ENCODE data around the gene ENAH.
A peak's percentile ranks its signal among the peaks of the same experiment; 100 is the strongest.

ENAH gene

DNA sequence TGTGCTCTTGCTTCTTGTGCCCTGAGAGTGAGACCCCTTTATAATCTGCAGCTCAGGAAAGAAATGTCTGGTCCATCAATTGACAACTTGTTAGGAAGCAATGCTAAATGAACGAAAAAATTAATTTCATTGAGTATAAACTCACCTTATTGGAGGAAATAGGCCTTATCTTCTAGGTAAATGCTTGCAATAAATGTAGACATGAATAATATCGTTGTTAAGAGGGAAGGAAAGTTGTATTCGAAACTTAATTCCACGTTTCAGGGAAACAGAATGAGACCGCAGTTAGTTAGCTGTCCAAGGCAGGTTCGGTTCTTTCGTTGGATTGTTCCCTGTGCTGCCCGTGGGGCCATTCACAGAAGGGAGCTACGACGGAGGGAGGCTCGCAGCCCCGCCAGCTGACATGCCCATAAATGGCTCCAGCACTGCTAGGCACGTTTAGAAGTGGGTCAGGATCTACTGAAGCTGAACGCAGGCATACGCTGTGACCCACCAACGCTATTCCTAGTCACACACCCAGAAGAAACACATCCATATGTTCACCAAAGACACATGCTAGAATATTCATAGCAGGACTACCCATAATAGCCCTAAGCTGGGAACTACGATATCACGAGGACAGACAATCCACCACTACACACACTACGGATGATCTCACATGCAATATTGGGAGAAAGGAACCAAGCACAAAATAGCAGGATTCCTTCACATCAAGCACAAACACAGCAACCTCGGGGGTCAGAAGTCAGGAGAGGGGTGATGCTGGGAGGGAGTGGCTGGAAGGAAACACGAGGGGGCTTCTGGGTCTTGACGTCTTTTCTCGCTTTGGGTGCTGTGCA lies 168.9 kb downstream of the ENAH start:
- Histone ChIP-seq H2AK5ac (ENCODE audit: low read length, severe bottlenecking) (no peak overlapping the region), H3K4me1 (ENCODE audit: control insufficient read depth, insufficient read depth, low read depth, low read length) (peaks cover 2% of the 10 kb centered on the region), H3K23ac (ENCODE audit: low read length in 2 of 2) (no peak overlapping the region), H3K4ac (ENCODE audit: low read depth in 1 of 2, low read length in 2 of 2) (no peak overlapping the region), H3K9ac (ENCODE audit: low read length) (no peak overlapping the region), H3K4me2 (ENCODE audit: low read length, poor library complexity, severe bottlenecking) (no peak overlapping the region), H3K14ac (ENCODE audit: low read length in 2 of 2) (no peak overlapping the region), H4K8ac (ENCODE audit: low read length) (no peak overlapping the region), H2BK15ac (ENCODE audit: low read depth, poor library complexity, severe bottlenecking) (no peak overlapping the region), H2BK12ac (ENCODE audit: low read length in 2 of 2) (no peak overlapping the region), H2BK120ac (ENCODE audit: low read depth, low read length) (no peak overlapping the region), H4K91ac (ENCODE audit: low read length) (no peak overlapping the region), H3K79me1 (replicated peaks; ENCODE audit: low read length, poor library complexity, severe bottlenecking) (no peaks in the 10 kb centered on the region), H3K18ac (ENCODE audit: low read depth in 1 of 2, low read length in 2 of 2) (no peak overlapping the region), H3K4me3 (ENCODE audit: insufficient read depth in 1 of 2, low read depth in 1 of 2, low read length in 2 of 2) (no peak overlapping the region), H3K9me3 (ENCODE audit: control insufficient read depth, low read length) (no peaks in the 10 kb centered on the region), H2AFZ (ENCODE audit: low read depth, low read length) (no peak overlapping the region), H3K27ac (ENCODE audit: low read length, poor library complexity, severe bottlenecking) (no peak overlapping the region), H2BK5ac (ENCODE audit: low read depth, low read length, poor library complexity, severe bottlenecking) (no peak overlapping the region), H3K27me3 (ENCODE audit: control insufficient read depth in 1 of 2, insufficient read depth in 1 of 2, low read length in 2 of 2) (peaks cover 10 to 48% of the 10 kb centered on the region in 2 experiments), H3K36me3 (ENCODE audit: control insufficient read depth in 1 of 2, insufficient read depth in 2 of 2, low read depth in 1 of 2, low read length in 2 of 2) (no peaks in the 10 kb centered on the region)
- whole genome bisulfite sequencing, result 88% methylated on average over 19 of the region's 23 CpGs
- DNase-seq, result no peak

DNA sequence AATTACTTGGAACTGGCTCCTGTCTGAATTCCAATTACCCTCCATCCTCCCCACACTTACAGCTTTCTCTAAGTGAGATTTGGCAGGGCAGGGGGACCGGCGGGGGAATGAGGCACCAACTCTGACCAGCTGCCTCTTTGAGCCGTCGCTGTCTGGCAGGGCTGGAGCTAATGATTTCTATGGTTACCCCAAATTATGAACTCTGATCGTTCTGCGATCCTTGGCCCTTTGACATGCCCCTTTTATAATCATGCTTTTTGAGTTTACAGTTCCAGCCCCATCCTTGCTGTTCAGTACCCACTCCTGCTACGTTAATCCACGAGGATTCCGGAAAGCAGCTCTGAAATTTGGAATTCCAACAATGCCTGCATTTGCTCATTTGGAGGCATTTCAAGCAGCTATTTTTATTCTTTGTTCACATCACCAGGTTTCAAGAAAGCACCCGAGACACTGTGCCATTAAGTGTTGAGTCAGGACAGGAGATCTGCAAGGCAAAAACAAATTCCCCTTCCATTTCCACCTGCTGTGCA lies 170.4 kb downstream of the ENAH start:
- no peaks in the 10 kb centered on the region for H3K9me3 ChIP-seq (ENCODE audit: control insufficient read depth, low read length)
- H3K9ac ChIP-seq (ENCODE audit: low read length), result no peak overlapping the region
- H4K8ac ChIP-seq (ENCODE audit: low read length), result no peak overlapping the region
- H2AK5ac ChIP-seq (ENCODE audit: low read length, severe bottlenecking), result no peak overlapping the region
- H3K4me3 ChIP-seq (ENCODE audit: insufficient read depth in 1 of 2, low read depth in 1 of 2, low read length in 2 of 2), result peak overlapping the region in 1 of 2 experiments; percentile 12
- H4K91ac ChIP-seq (ENCODE audit: low read length), result no peak overlapping the region
- no peak overlapping the region for H3K18ac ChIP-seq (ENCODE audit: low read depth in 1 of 2, low read length in 2 of 2)
- no peak for DNase-seq
- no peak overlapping the region for H2BK5ac ChIP-seq (ENCODE audit: low read depth, low read length, poor library complexity, severe bottlenecking)
- no peak overlapping the region for H2BK15ac ChIP-seq (ENCODE audit: low read depth, poor library complexity, severe bottlenecking)
- no peak overlapping the region for H2BK12ac ChIP-seq (ENCODE audit: low read length in 2 of 2)
- no peaks in the 10 kb centered on the region for H3K36me3 ChIP-seq (ENCODE audit: control insufficient read depth in 1 of 2, insufficient read depth in 2 of 2, low read depth in 1 of 2, low read length in 2 of 2)
- H3K4me2 ChIP-seq (ENCODE audit: low read length, poor library complexity, severe bottlenecking), result no peak overlapping the region
- no peak overlapping the region for H3K14ac ChIP-seq (ENCODE audit: low read length in 2 of 2)
- no peaks in the 10 kb centered on the region for H3K79me1 ChIP-seq (replicated peaks; ENCODE audit: low read length, poor library complexity, severe bottlenecking)
- H3K4ac ChIP-seq (ENCODE audit: low read depth in 1 of 2, low read length in 2 of 2), result no peak overlapping the region
- H3K27me3 ChIP-seq (ENCODE audit: control insufficient read depth in 1 of 2, insufficient read depth in 1 of 2, low read length in 2 of 2), result peaks cover 10 to 53% of the 10 kb centered on the region in 2 experiments
- H3K23ac ChIP-seq (ENCODE audit: low read length in 2 of 2), result no peak overlapping the region
- H3K4me1 ChIP-seq (ENCODE audit: control insufficient read depth, insufficient read depth, low read depth, low read length), result peaks cover 2% of the 10 kb centered on the region
- H2BK120ac ChIP-seq (ENCODE audit: low read depth, low read length), result no peak overlapping the region
- no peak overlapping the region for H3K27ac ChIP-seq (ENCODE audit: low read length, poor library complexity, severe bottlenecking)
- WGBS, result 85% methylated on average over 10 of the region's 10 CpGs
- H2AFZ ChIP-seq (ENCODE audit: low read depth, low read length), result no peak overlapping the region

DNA sequence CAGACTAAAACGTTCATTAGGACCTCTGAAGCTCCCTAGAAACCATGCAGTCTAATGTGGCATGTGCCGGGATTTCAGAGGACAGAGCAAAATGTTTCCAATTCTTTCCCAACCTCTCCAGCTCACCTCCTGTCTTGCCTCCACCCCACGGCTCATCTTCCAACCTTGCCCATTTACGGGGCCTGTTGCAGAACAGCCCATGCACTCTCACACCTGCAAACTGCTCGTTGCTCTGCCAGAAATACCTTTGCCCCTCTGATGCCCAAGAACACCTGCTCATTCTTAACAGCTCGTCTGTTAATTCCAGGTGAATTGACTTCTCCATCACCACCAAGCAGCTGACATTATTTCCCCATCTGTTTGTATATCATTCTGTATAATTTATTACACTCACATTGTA lies 171.2 kb downstream of the ENAH start:
- no peaks in the 10 kb centered on the region for H3K36me3 ChIP-seq (ENCODE audit: control insufficient read depth in 1 of 2, insufficient read depth in 2 of 2, low read depth in 1 of 2, low read length in 2 of 2)
- no peak overlapping the region for H2BK12ac ChIP-seq (ENCODE audit: low read length in 2 of 2)
- H3K4me2 ChIP-seq (ENCODE audit: low read length, poor library complexity, severe bottlenecking), result no peak overlapping the region
- H2BK120ac ChIP-seq (ENCODE audit: low read depth, low read length), result no peak overlapping the region
- DNase-seq, result no peak
- H2AFZ ChIP-seq (ENCODE audit: low read depth, low read length), result no peak overlapping the region
- 63% methylated on average over 5 of the region's 6 CpGs for WGBS
- no peak overlapping the region for H4K8ac ChIP-seq (ENCODE audit: low read length)
- H3K4me1 ChIP-seq (ENCODE audit: control insufficient read depth, insufficient read depth, low read depth, low read length), result peaks cover 2% of the 10 kb centered on the region
- no peak overlapping the region for H3K4ac ChIP-seq (ENCODE audit: low read depth in 1 of 2, low read length in 2 of 2)
- H3K79me1 ChIP-seq (replicated peaks; ENCODE audit: low read length, poor library complexity, severe bottlenecking), result no peaks in the 10 kb centered on the region
- no peak overlapping the region for H4K91ac ChIP-seq (ENCODE audit: low read length)
- H3K9ac ChIP-seq (ENCODE audit: low read length), result no peak overlapping the region
- no peak overlapping the region for H3K27ac ChIP-seq (ENCODE audit: low read length, poor library complexity, severe bottlenecking)
- no peak overlapping the region for H2BK5ac ChIP-seq (ENCODE audit: low read depth, low read length, poor library complexity, severe bottlenecking)
- H2AK5ac ChIP-seq (ENCODE audit: low read length, severe bottlenecking), result no peak overlapping the region
- no peak overlapping the region for H3K18ac ChIP-seq (ENCODE audit: low read depth in 1 of 2, low read length in 2 of 2)
- H3K14ac ChIP-seq (ENCODE audit: low read length in 2 of 2), result no peak overlapping the region
- H3K9me3 ChIP-seq (ENCODE audit: control insufficient read depth, low read length), result no peaks in the 10 kb centered on the region
- H3K4me3 ChIP-seq (ENCODE audit: insufficient read depth in 1 of 2, low read depth in 1 of 2, low read length in 2 of 2), result no peak overlapping the region
- no peak overlapping the region for H3K23ac ChIP-seq (ENCODE audit: low read length in 2 of 2)
- peaks cover 10 to 53% of the 10 kb centered on the region in 2 experiments for H3K27me3 ChIP-seq (ENCODE audit: control insufficient read depth in 1 of 2, insufficient read depth in 1 of 2, low read length in 2 of 2)
- H2BK15ac ChIP-seq (ENCODE audit: low read depth, poor library complexity, severe bottlenecking), result no peak overlapping the region

DNA sequence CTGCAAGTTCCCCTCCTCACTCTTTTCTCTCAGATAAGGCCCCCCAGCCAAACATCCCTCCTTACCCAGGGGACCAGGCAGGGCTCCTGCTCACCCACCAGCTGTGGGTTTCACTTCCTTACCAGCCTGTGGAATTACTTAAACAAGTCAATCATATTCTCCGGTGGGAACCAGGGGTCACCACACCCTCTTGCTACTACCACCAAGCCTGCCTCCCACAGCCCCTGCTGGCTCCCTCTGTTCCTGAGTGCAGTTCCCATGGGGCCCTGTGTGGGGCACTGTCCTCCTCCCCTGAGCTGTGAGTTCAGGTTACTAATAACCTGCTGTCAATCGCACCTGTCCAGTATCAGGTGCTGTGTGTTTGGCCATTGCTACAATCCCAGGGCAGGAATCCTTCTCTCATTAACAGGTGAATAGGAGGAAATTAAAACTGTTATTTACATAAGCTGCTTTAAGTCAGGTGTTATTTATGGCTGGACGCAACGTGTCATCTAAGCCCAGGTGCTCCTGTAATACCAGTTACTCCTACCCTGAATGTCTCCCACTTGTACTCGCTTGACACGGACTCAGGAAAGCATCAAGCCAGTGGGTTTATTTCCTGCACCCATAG lies 172.0 kb downstream of the ENAH start:
- no peak overlapping the region for H3K4me3 ChIP-seq (ENCODE audit: insufficient read depth in 1 of 2, low read depth in 1 of 2, low read length in 2 of 2)
- H3K27me3 ChIP-seq (ENCODE audit: control insufficient read depth in 1 of 2, insufficient read depth in 1 of 2, low read length in 2 of 2), result peaks cover 10 to 53% of the 10 kb centered on the region in 2 experiments
- peaks cover 2% of the 10 kb centered on the region for H3K4me1 ChIP-seq (ENCODE audit: control insufficient read depth, insufficient read depth, low read depth, low read length)
- H2BK5ac ChIP-seq (ENCODE audit: low read depth, low read length, poor library complexity, severe bottlenecking), result no peak overlapping the region
- no peak overlapping the region for H3K18ac ChIP-seq (ENCODE audit: low read depth in 1 of 2, low read length in 2 of 2)
- H2AFZ ChIP-seq (ENCODE audit: low read depth, low read length), result no peak overlapping the region
- 82% methylated on average over 6 of the region's 6 CpGs for WGBS
- no peak overlapping the region for H2BK15ac ChIP-seq (ENCODE audit: low read depth, poor library complexity, severe bottlenecking)
- H4K91ac ChIP-seq (ENCODE audit: low read length), result no peak overlapping the region
- H3K27ac ChIP-seq (ENCODE audit: low read length, poor library complexity, severe bottlenecking), result no peak overlapping the region
- no peak overlapping the region for H2BK120ac ChIP-seq (ENCODE audit: low read depth, low read length)
- no peak overlapping the region for H4K8ac ChIP-seq (ENCODE audit: low read length)
- H3K4me2 ChIP-seq (ENCODE audit: low read length, poor library complexity, severe bottlenecking), result no peak overlapping the region
- no peak overlapping the region for H2AK5ac ChIP-seq (ENCODE audit: low read length, severe bottlenecking)
- H3K79me1 ChIP-seq (replicated peaks; ENCODE audit: low read length, poor library complexity, severe bottlenecking), result no peaks in the 10 kb centered on the region
- H3K36me3 ChIP-seq (ENCODE audit: control insufficient read depth in 1 of 2, insufficient read depth in 2 of 2, low read depth in 1 of 2, low read length in 2 of 2), result no peaks in the 10 kb centered on the region
- DNase-seq, result peak; percentile 28
- no peak overlapping the region for H3K23ac ChIP-seq (ENCODE audit: low read length in 2 of 2)
- no peak overlapping the region for H3K4ac ChIP-seq (ENCODE audit: low read depth in 1 of 2, low read length in 2 of 2)
- H3K14ac ChIP-seq (ENCODE audit: low read length in 2 of 2), result no peak overlapping the region
- H3K9me3 ChIP-seq (ENCODE audit: control insufficient read depth, low read length), result no peaks in the 10 kb centered on the region
- no peak overlapping the region for H2BK12ac ChIP-seq (ENCODE audit: low read length in 2 of 2)
- H3K9ac ChIP-seq (ENCODE audit: low read length), result no peak overlapping the region

Measured in mesenchymal stem cell (in vitro differentiated cells and primary cell).